ENCODE measurements around the gene RPL15.

The RPL15 gene

DNA sequence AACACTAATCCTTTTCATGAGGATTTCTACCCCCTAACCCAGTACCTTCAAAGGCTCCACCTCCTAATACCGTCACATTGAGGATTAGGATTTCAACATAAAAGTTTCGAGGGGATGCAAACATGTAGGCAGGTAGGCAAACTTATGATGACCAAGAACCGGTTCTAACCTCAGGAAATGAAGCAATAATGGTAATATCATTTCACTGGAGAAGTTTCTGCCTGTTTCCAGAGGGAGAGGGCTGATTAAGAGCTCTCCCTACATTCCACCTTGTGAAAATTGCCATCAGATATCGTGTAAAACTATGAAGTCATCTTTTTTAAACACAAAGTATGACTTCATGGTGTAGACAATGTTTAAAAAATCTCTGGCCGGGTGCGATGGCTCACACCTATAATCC is 31.7 kb upstream of the RPL15 start:
- no peak overlapping the region for H3K27ac ChIP-seq (ENCODE audit: low read length)
- no peak for TF ChIP-seq EZH2 (optimal IDR thresholded peaks at IDR 0.05; ENCODE audit: low read depth, low read length)
- no peak for TF ChIP-seq EZH2phosphoT487 (IDR thresholded peaks at IDR 0.05; ENCODE audit: low read length)
- TF ChIP-seq CTCF (IDR thresholded peaks at IDR 0.05; ENCODE audit: low read length), result no peak
- no peaks in the 10 kb centered on the region for H3K9me2 ChIP-seq (replicated peaks; ENCODE audit: insufficient read depth, low read length)
- H3K9me3 ChIP-seq (replicated peaks; ENCODE audit: insufficient read depth, low read length), result no peaks in the 10 kb centered on the region
- H3F3A ChIP-seq (ENCODE audit: insufficient read depth, low read length), result peaks cover 9% of the 10 kb centered on the region; the same call in 1 of the 2 replicates
- no peak overlapping the region for H2AFZ ChIP-seq (ENCODE audit: low read length)
- no peak overlapping the region for H3K4me3 ChIP-seq (ENCODE audit: low read length)
- no peak overlapping the region for H3K9ac ChIP-seq (ENCODE audit: low read length)
- H3K36me3 ChIP-seq (replicated peaks; ENCODE audit: insufficient read depth, low read length), result no peaks in the 10 kb centered on the region
- no peak overlapping the region for H3K4me2 ChIP-seq (ENCODE audit: low read depth, low read length)
- DNase-seq, result no peak
- peaks cover 19% of the 10 kb centered on the region; the same call in 1 of the 2 replicates for H4K20me1 ChIP-seq (ENCODE audit: insufficient read depth, low read length)
- peaks cover 13% of the 10 kb centered on the region; the same call in 1 of the 2 replicates for H3K4me1 ChIP-seq (ENCODE audit: low read length)
- H3K27me3 ChIP-seq (replicated peaks; ENCODE audit: insufficient read depth, low read length), result no peaks in the 10 kb centered on the region
- peaks cover 97% of the 10 kb centered on the region for H3K79me2 ChIP-seq (ENCODE audit: low read length)

DNA sequence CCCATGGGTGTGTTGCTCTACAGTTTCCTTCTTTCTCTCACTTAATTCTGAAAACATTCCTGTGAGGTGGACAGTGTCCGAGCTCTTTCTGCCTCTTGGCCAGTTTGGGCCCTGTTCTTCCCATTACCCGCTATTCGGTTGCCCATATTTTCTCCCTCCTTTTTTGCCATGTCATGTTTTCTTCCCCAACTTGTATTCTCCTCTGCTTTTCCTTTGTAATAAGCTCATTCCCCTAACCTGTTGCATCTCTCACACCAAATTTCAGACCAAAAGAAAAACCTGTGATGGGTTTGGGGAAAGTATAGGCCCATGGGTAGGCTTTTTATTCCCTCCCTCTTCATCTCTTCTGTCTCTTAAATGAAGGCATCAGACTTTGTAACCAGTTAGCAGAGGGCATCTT is 30.6 kb upstream of the RPL15 start:
- Histone ChIP-seq H3K9ac (ENCODE audit: low read length) (no peak overlapping the region), H3K9me3 (replicated peaks; ENCODE audit: insufficient read depth, low read length) (no peaks in the 10 kb centered on the region), H3K27ac (ENCODE audit: low read length) (no peak overlapping the region), H3K4me1 (ENCODE audit: low read length) (peaks cover 13% of the 10 kb centered on the region; the same call in 1 of the 2 replicates), H3K79me2 (ENCODE audit: low read length) (peaks cover 95% of the 10 kb centered on the region), H3K4me2 (ENCODE audit: low read depth, low read length) (no peak overlapping the region), H3K36me3 (replicated peaks; ENCODE audit: insufficient read depth, low read length) (0 out of 2 replicates have a peak, but pooled peaks cover 7% of the 10 kb centered on the region), H2AFZ (ENCODE audit: low read length) (no peak overlapping the region), H3K27me3 (replicated peaks; ENCODE audit: insufficient read depth, low read length) (no peaks in the 10 kb centered on the region), H4K20me1 (ENCODE audit: insufficient read depth, low read length) (peaks cover 19% of the 10 kb centered on the region; the same call in 1 of the 2 replicates), H3K9me2 (replicated peaks; ENCODE audit: insufficient read depth, low read length) (no peaks in the 10 kb centered on the region), H3F3A (ENCODE audit: insufficient read depth, low read length) (peaks cover 9% of the 10 kb centered on the region; the same call in 1 of the 2 replicates), H3K4me3 (ENCODE audit: low read length) (no peak overlapping the region)
- DNase-seq, result no peak
- TF ChIP-seq EZH2phosphoT487 (IDR thresholded peaks at IDR 0.05; ENCODE audit: low read length) (no peak), CTCF (IDR thresholded peaks at IDR 0.05; ENCODE audit: low read length) (no peak), EZH2 (optimal IDR thresholded peaks at IDR 0.05; ENCODE audit: low read depth, low read length) (no peak)

- H3K27me3 ChIP-seq (replicated peaks; ENCODE audit: insufficient read depth, low read length), result no peaks in the 10 kb centered on the region
- H3F3A ChIP-seq (ENCODE audit: insufficient read depth, low read length), result peaks cover 9% of the 10 kb centered on the region; the same call in 1 of the 2 replicates
- TF ChIP-seq EZH2 (optimal IDR thresholded peaks at IDR 0.05; ENCODE audit: low read depth, low read length), result no peak
- peak; percentile 63 for TF ChIP-seq CTCF (IDR thresholded peaks at IDR 0.05; ENCODE audit: low read length)
- H3K9ac ChIP-seq (ENCODE audit: low read length), result no peak overlapping the region
- no peaks in the 10 kb centered on the region for H3K9me3 ChIP-seq (replicated peaks; ENCODE audit: insufficient read depth, low read length)
- H3K36me3 ChIP-seq (replicated peaks; ENCODE audit: insufficient read depth, low read length), result peaks cover 14% of the 10 kb centered on the region; the same call in 1 of the 2 replicates
- H3K4me3 ChIP-seq (ENCODE audit: low read length), result no peak overlapping the region
- H3K9me2 ChIP-seq (replicated peaks; ENCODE audit: insufficient read depth, low read length), result no peaks in the 10 kb centered on the region
- peak; percentile 10 for DNase-seq
- H3K4me1 ChIP-seq (ENCODE audit: low read length), result peaks cover 13% of the 10 kb centered on the region; the same call in 1 of the 2 replicates
- peaks cover 73% of the 10 kb centered on the region for H3K79me2 ChIP-seq (ENCODE audit: low read length)
- H4K20me1 ChIP-seq (ENCODE audit: insufficient read depth, low read length), result peaks cover 19% of the 10 kb centered on the region; the same call in 1 of the 2 replicates
- no peak overlapping the region for H2AFZ ChIP-seq (ENCODE audit: low read length)
- H3K4me2 ChIP-seq (ENCODE audit: low read depth, low read length), result no peak overlapping the region
- H3K27ac ChIP-seq (ENCODE audit: low read length), result no peak overlapping the region
Observed at GRCh38 chr3:23888617-23889228, 28.2 kb upstream of the RPL15 start.
